ENCODE measurements around the gene TMEM151B.

TMEM151B gene

DNA sequence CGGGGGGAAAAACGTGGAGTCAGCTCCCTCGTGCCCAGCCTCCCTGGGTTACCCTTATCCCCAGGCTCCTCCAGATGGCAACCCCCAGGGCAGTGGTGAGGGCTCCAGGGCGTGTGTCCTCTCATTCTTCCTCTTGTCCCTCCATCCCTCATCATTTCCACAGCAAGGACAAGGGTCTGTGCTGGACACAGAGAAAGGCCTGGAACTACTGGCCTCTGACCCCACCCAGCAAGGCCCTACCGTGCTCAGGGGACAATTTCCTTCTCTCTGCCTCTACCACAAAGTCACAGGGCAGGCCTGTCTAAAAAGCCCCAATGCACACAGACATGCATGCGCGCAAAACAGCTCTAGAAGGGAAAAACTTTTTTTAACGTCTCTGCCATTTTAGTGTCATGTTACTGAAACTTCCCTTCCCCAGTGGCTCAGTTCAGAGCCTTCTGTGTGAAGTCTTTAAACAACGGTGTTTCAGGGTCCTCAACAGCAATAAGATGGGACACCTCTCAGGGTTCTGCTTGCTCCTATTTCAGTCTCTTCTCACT is 11.9 kb upstream of the TMEM151B start:
- H2AFZ ChIP-seq (ENCODE audit: low read length): no peak overlapping the region
- H3K79me2 ChIP-seq (ENCODE audit: insufficient read depth, low read length): peaks cover 43% of the 10 kb centered on the region
- H3K9me3 ChIP-seq (ENCODE audit: insufficient read depth, low read depth, low read length): no peaks in the 10 kb centered on the region
- H3K36me3 ChIP-seq (ENCODE audit: insufficient read depth, low read length): peaks cover 27% of the 10 kb centered on the region; the same call in 1 of the 2 replicates
- no peaks in the 10 kb centered on the region for H3K9me2 ChIP-seq (replicated peaks; ENCODE audit: low read depth, low read length)
- H3K4me2 ChIP-seq (ENCODE audit: low read depth, low read length, poor library complexity, severe bottlenecking): no peak overlapping the region
- no peaks in the 10 kb centered on the region for H3K27me3 ChIP-seq (ENCODE audit: insufficient read depth, low read length, poor library complexity, severe bottlenecking)
- H3K4me1 ChIP-seq (ENCODE audit: insufficient read depth, low read length, poor library complexity, severe bottlenecking): peaks cover 41% of the 10 kb centered on the region
- peaks cover 17% of the 10 kb centered on the region for H3F3A ChIP-seq (ENCODE audit: low read depth)
- no peak overlapping the region for H3K9ac ChIP-seq (ENCODE audit: low read depth, low read length, poor library complexity, severe bottlenecking)
- peaks cover 39% of the 10 kb centered on the region for H4K20me1 ChIP-seq (ENCODE audit: insufficient read depth, low read length, poor library complexity, severe bottlenecking)
- H3K4me3 ChIP-seq (ENCODE audit: low read length, poor library complexity, severe bottlenecking): no peak overlapping the region
- TF ChIP-seq EZH2phosphoT487 (IDR thresholded peaks at IDR 0.05; ENCODE audit: borderline replicate concordance): no peak
- TF ChIP-seq, protein P1, sequence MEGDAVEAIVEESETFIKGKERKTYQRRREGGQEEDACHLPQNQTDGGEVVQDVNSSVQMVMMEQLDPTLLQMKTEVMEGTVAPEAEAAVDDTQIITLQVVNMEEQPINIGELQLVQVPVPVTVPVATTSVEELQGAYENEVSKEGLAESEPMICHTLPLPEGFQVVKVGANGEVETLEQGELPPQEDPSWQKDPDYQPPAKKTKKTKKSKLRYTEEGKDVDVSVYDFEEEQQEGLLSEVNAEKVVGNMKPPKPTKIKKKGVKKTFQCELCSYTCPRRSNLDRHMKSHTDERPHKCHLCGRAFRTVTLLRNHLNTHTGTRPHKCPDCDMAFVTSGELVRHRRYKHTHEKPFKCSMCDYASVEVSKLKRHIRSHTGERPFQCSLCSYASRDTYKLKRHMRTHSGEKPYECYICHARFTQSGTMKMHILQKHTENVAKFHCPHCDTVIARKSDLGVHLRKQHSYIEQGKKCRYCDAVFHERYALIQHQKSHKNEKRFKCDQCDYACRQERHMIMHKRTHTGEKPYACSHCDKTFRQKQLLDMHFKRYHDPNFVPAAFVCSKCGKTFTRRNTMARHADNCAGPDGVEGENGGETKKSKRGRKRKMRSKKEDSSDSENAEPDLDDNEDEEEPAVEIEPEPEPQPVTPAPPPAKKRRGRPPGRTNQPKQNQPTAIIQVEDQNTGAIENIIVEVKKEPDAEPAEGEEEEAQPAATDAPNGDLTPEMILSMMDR (conservative IDR thresholded peaks at IDR 0.05; ENCODE audit: low read length): no peak

GRCh38 chr6:44258921-44259320 is 11.3 kb upstream of the TMEM151B start:
- Histone ChIP-seq H3K79me2 (ENCODE audit: insufficient read depth, low read length) (peaks cover 44% of the 10 kb centered on the region; the same call in 1 of the 2 replicates), H2AFZ (ENCODE audit: low read length) (no peak overlapping the region), H3K36me3 (ENCODE audit: insufficient read depth, low read length) (peaks cover 22% of the 10 kb centered on the region; the same call in 1 of the 2 replicates), H3K9ac (ENCODE audit: low read depth, low read length, poor library complexity, severe bottlenecking) (no peak overlapping the region), H3K4me1 (ENCODE audit: insufficient read depth, low read length, poor library complexity, severe bottlenecking) (peaks cover 46% of the 10 kb centered on the region), H3K27me3 (ENCODE audit: insufficient read depth, low read length, poor library complexity, severe bottlenecking) (no peaks in the 10 kb centered on the region), H3K4me3 (ENCODE audit: low read length, poor library complexity, severe bottlenecking) (no peak overlapping the region), H3K4me2 (ENCODE audit: low read depth, low read length, poor library complexity, severe bottlenecking) (no peak overlapping the region), H3F3A (ENCODE audit: low read depth) (peaks cover 15% of the 10 kb centered on the region), H3K9me2 (replicated peaks; ENCODE audit: low read depth, low read length) (no peaks in the 10 kb centered on the region), H3K9me3 (ENCODE audit: insufficient read depth, low read depth, low read length) (no peaks in the 10 kb centered on the region), H4K20me1 (ENCODE audit: insufficient read depth, low read length, poor library complexity, severe bottlenecking) (peaks cover 36% of the 10 kb centered on the region)
- TF ChIP-seq, protein P1 (conservative IDR thresholded peaks at IDR 0.05; ENCODE audit: low read length): no peak
- no peak for TF ChIP-seq EZH2phosphoT487 (IDR thresholded peaks at IDR 0.05; ENCODE audit: borderline replicate concordance)

GRCh38 chr6:44260011-44260410 is 10.2 kb upstream of the TMEM151B start:
- Histone ChIP-seq H3K4me3 (ENCODE audit: low read length, poor library complexity, severe bottlenecking) (no peak overlapping the region), H3K9ac (ENCODE audit: low read depth, low read length, poor library complexity, severe bottlenecking) (no peak overlapping the region), H2AFZ (ENCODE audit: low read length) (no peak overlapping the region), H3K9me2 (replicated peaks; ENCODE audit: low read depth, low read length) (no peaks in the 10 kb centered on the region), H3F3A (ENCODE audit: low read depth) (peaks cover 11% of the 10 kb centered on the region), H3K27me3 (ENCODE audit: insufficient read depth, low read length, poor library complexity, severe bottlenecking) (no peaks in the 10 kb centered on the region), H3K4me1 (ENCODE audit: insufficient read depth, low read length, poor library complexity, severe bottlenecking) (peaks cover 49% of the 10 kb centered on the region), H3K4me2 (ENCODE audit: low read depth, low read length, poor library complexity, severe bottlenecking) (no peak overlapping the region), H4K20me1 (ENCODE audit: insufficient read depth, low read length, poor library complexity, severe bottlenecking) (peaks cover 25% of the 10 kb centered on the region), H3K36me3 (ENCODE audit: insufficient read depth, low read length) (peaks cover 11% of the 10 kb centered on the region; the same call in 1 of the 2 replicates), H3K9me3 (ENCODE audit: insufficient read depth, low read depth, low read length) (no peaks in the 10 kb centered on the region), H3K79me2 (ENCODE audit: insufficient read depth, low read length) (peaks cover 51% of the 10 kb centered on the region)
- no peak for TF ChIP-seq EZH2phosphoT487 (IDR thresholded peaks at IDR 0.05; ENCODE audit: borderline replicate concordance)

Measured in Loucy (cell line).